HepG2 (cell line): ENCODE results near the gene CSNK1G1. TPM values are rescaled to one million over a fixed set of nuclear protein-coding genes. Genes with fewer than 3 reads are reported as not detected.

Source experiments
- MAX ChIP-seq: IDR thresholded peaks from 2 replicates; pipeline ENCODE4 v1.6.1; 2012; ENCODE audit warnings: inconsistent platforms
- NFAT5 ChIP-seq: sonication (generic); formaldehyde crosslinking; IDR thresholded peaks from 2 replicates; pipeline ENCODE4 v1.4.0; 2020; ENCODE audit warnings: missing genetic modification reagents
- PRPF4 ChIP-seq: fragments of 200-400 bp; formaldehyde crosslinking; IDR thresholded peaks from 2 replicates; pipeline ENCODE4 v1.6.1; 2016; ENCODE audit warnings: low read length, low read depth; ENCODE audit not compliant: poor library complexity, severe bottlenecking
- ZNF614 ChIP-seq: IDR thresholded peaks from 2 replicates; pipeline ENCODE4 v1.6.1; 2018; ENCODE audit warnings: missing biosample characterization, missing genetic modification reagents, inconsistent platforms, borderline replicate concordance
- polyA plus RNA-seq, 8 experiments: library from polyadenylated mRNA; depleted of rRNA in 3 of 8; stranded (reverse) in 7 of 8; unstranded in 1 of 8; fragments of >200 nt; fragmentation: Illumina TruSeq in 4 of 8; extraction: Trizol in 4 of 8; gene quantifications; 2 replicates each; pipeline versions ENCODE4 v1.2.1 to v1.2.3, GENCODE V29; 2011 to 2016; ENCODE audit warnings: low read depth in 4 of 8, missing spikeins in 1 of 8, mixed read lengths in 1 of 8; ENCODE audit not compliant: insufficient read depth in 1 of 8
- total RNA-seq, 5 experiments: library from RNA; depleted of rRNA; stranded (reverse); fragments of >200 nt; fragmentation: Illumina TruSeq; extraction: Trizol; gene quantifications; 2 replicates each; pipeline ENCODE4 v1.2.3, GENCODE V29; 2016; ENCODE audit warnings: low read depth in 1 of 5

CSNK1G1 gene
- total and polyA plus RNA-seq, 2 of the 13 experiments (the other 11 are each of a cell fraction or from before 2014, with no cell fraction given), result 8.5 to 12.6 TPM

GRCh38 chr15:64152507-64153387 lies 203.2 kb downstream of the CSNK1G1 start (continued):
- TF ChIP-seq ZNF614 (CRISPR knock-in tag), result peak; percentile 94; the same call in 1 of the 2 replicates
- TF ChIP-seq PRPF4, result peak; percentile 30
- no peak for TF ChIP-seq MAX
- no peak for TF ChIP-seq NFAT5 (CRISPR knock-in tag)
- TF ChIP-seq, all 625 proteins: peak for 4
